GM21529 (cell line): ENCODE measurements around the gene FAM120A.

ENCODE experiments used
- ATAC-seq: cut with Tn5 transposase; IDR thresholded peaks from one replicate; pipeline ENCODE4 v1.9.1; 2021; ENCODE audit not compliant: unreplicated experiment

Gene FAM120A

GRCh38 chr9:93612052-93612795 lies 160.7 kb downstream of the FAM120A start:
- ATAC-seq, result no peak

- peak; percentile 56 for ATAC-seq
These were observed 161.3 kb downstream of the FAM120A start for GRCh38 chr9:93612796-93613154.

GRCh38 chr9:93613174-93613573 lies 161.7 kb downstream of the FAM120A start:
- ATAC-seq, result no peak

GRCh38 chr9:93613791-93614190 lies 162.3 kb downstream of the FAM120A start:
- ATAC-seq, result no peak

- ATAC-seq, result no peak
These were observed 163.5 kb downstream of the FAM120A start for GRCh38 chr9:93614830-93615468.
